SK-N-MC (cell line): ENCODE results near the gene ECE1.
A peak's percentile ranks its signal among the peaks of the same experiment; 100 is the strongest.
"Not testable (repeated sequence)": the region's sequence is repeated elsewhere in the genome, so short reads cannot be mapped to it uniquely, and the experiment has no call there.

Experiments used
- DNase-seq: peaks from one replicate; pipeline ENCODE4 v3.0.0-alpha.2; 2011; ENCODE audit warnings: low read depth, low spot score
- H3K27ac ChIP-seq: fragments of 200-600 bp; sonication (generic); 2 replicates; pipeline ENCODE4 v1.5.1; 2016; ENCODE audit warnings: mixed run types
- H3K36me3 ChIP-seq: fragments of 200-600 bp; sonication (generic); 2 replicates; pipeline ENCODE4 v1.6.1; 2017; ENCODE audit warnings: antibody characterized with exemption, low read length, mixed read lengths; ENCODE audit not compliant: insufficient read depth
- H3K4me3 ChIP-seq: fragments of 200-600 bp; sonication (generic); 2 replicates; pipeline ENCODE4 v1.5.1; 2016
- H3K9ac ChIP-seq: fragments of 200-600 bp; sonication (generic); 2 replicates; pipeline ENCODE4 v1.8.0; 2017; ENCODE audit warnings: mixed run types, mixed read lengths; ENCODE audit not compliant: insufficient read length
- H3K9me3 ChIP-seq: fragments of 200-600 bp; sonication (generic); 2 replicates; pipeline ENCODE4 v1.6.1; 2017; ENCODE audit warnings: low read depth, mild to moderate bottlenecking, antibody characterized with exemption, low read length, moderate library complexity, mixed read lengths
- EZH2 ChIP-seq: fragments of 200-600 bp; sonication (generic); IDR thresholded peaks from one replicate; pipeline ENCODE4 v1.6.1; 2017; ENCODE audit warnings: antibody characterized with exemption
- FOXP2 ChIP-seq: optimal IDR thresholded peaks from 2 replicates; pipeline ENCODE3; 2011; ENCODE audit warnings: mild to moderate bottlenecking, moderate library complexity; ENCODE audit not compliant: insufficient read depth; ENCODE audit errors: extremely low read length, control extremely low read depth
- POLR2AphosphoS5 ChIP-seq: IDR thresholded peaks from 2 replicates; pipeline ENCODE4 v1.6.1; 2012; ENCODE audit warnings: mild to moderate bottlenecking, low read depth, low read length, borderline replicate concordance

Gene ECE1

DNA sequence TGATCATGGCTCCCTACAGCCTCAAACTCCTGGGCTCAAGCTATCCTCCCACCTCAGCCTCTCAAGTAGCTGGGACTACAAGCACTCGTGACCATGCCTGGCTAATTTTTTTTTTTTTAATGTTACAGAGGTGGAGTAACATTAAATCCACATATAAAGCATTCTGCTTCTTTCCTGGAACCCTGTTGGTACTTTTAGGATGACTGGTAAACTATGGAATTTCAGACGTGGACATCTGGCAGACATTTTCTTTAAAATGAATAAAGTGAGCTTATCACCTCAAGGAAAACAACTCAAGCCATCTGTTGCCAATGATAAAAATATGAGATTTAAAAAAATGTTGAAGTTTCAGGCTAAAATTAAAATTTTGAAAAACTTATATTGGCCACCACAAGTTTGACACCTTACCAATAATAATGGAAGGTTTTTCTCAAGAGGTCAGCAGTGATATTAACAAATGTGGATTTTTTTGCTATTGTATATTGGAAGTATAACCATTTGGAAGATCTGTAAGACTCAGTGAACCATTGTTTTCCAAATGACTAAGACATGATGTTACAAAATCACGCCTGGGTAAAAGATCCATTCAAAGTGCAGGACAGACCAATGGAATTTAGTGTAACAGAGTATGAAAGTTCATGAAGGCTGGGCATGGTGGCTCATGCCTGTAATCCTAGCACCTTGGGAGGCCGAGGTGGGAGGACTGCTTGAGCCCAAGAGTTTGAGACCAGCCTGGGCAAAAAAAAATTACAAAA is 60.8 kb downstream of the ECE1 start:
- H3K27ac ChIP-seq: no peak overlapping the region
- H3K36me3 ChIP-seq: peaks cover 3% of the 10 kb centered on the region; the same call in 1 of the 2 replicates
- H3K4me3 ChIP-seq: no peak overlapping the region
- H3K9ac ChIP-seq: no peak overlapping the region
- no peaks in the 10 kb centered on the region for H3K9me3 ChIP-seq
- TF ChIP-seq FOXP2: no peak
- no peak for TF ChIP-seq POLR2AphosphoS5
- TF ChIP-seq EZH2: no peak
- no peak for DNase-seq

DNA sequence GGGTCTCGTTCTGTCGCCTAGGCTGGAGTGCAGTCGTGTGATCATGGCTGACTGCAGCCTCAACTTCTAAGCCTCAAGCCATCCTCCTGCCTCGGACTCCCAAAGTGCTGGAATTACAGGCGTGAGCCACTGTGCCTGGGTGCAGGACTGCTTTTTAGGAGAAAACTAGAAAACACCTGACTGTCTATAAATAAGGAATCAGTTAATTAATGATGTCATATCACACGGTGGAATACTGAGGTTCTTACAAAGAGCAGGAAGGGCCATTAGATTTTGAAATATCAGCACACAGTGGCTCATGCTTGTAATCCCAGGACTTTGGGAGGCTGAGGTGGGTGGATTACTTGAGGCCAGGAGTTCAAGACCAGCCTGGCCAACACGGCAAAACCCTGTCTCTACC is 62.0 kb downstream of the ECE1 start:
- not testable (repeated sequence) for H3K36me3 ChIP-seq, H3K4me3 ChIP-seq, DNase-seq

DNA sequence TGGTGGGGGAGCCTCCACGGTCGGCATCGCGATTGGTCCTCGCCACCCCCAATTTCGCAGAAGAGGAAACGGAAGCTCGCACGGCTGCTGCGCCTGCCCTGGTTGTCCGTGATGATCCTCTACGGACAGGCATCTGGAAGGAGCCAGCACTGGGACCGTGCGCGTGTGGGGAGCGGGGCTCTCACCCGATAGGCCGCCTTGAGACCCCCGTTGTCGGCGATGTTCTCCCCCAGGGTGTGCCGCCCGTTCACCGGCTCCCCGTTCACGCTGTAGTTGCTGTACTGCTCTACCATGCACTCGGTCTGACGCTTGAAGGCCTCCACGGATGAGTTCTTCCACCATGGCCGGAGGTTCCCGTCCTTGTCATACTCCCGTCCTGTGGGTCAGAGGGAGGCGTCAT is 65.2 kb downstream of the ECE1 start:
- Histone ChIP-seq H3K4me3 (no peak overlapping the region), H3K9me3 (no peaks in the 10 kb centered on the region), H3K36me3 (no peaks in the 10 kb centered on the region; the same call in 1 of the 2 replicates), H3K9ac (no peak overlapping the region), H3K27ac (no peak overlapping the region)
- DNase-seq: no peak
- TF ChIP-seq EZH2 (no peak), FOXP2 (no peak), POLR2AphosphoS5 (no peak)

More for the DNA sequence above, 62.0 kb downstream of the ECE1 start:
- not testable (repeated sequence) for H3K9me3 ChIP-seq, H3K9ac ChIP-seq, H3K27ac ChIP-seq

DNA sequence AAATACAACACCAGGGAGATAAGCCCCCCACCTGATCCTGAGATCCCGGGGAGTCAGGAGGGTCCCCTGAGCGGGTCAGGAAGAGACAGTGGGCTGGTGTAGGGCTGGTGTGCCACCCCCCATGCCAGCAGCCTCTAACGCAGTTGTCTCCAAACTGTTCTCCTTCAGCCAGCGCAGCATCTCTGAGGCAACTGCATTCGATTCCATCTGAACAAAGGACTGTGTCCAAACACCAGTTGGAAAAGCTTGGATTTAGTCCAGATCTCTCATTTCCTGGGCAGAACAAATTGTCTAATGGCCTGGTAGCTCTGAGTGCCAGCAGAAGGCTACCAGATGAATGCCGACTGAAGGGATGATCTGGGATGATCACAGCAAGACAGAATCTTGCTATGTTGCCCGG is 69.4 kb downstream of the ECE1 start:
- no peak overlapping the region for H3K9ac ChIP-seq
- no peak overlapping the region for H3K27ac ChIP-seq
- H3K4me3 ChIP-seq: no peak overlapping the region
- no peaks in the 10 kb centered on the region for H3K9me3 ChIP-seq
- H3K36me3 ChIP-seq: no peaks in the 10 kb centered on the region; the same call in 1 of the 2 replicates
- TF ChIP-seq FOXP2 (no peak), EZH2 (no peak), POLR2AphosphoS5 (no peak)
- no peak for DNase-seq

DNA sequence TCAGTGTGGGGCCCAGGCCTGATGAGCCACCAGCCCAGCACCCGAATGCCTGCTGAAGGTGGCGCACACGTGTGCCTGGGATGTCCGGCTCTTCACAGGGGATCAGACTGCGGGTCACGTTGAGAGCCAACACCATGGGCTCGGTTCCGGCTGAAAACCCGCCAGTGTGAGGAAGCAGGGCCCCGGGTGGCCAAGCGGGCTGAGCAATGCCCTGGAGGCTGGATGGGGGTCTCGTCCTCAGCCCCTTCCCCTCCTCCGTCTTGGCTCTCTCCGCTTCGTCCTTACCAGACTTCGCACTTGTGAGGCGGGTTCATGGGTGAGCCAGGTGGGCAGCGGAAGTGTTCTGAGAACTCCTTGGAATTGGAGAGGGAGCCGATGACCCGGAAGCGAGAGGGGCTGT is 70.6 kb downstream of the ECE1 start:
- no peaks in the 10 kb centered on the region for H3K9me3 ChIP-seq
- no peaks in the 10 kb centered on the region; the same call in 1 of the 2 replicates for H3K36me3 ChIP-seq
- H3K27ac ChIP-seq: no peak overlapping the region
- DNase-seq: no peak
- no peak overlapping the region for H3K4me3 ChIP-seq
- no peak for TF ChIP-seq POLR2AphosphoS5
- TF ChIP-seq FOXP2: no peak
- no peak for TF ChIP-seq EZH2
- no peak overlapping the region for H3K9ac ChIP-seq

DNA sequence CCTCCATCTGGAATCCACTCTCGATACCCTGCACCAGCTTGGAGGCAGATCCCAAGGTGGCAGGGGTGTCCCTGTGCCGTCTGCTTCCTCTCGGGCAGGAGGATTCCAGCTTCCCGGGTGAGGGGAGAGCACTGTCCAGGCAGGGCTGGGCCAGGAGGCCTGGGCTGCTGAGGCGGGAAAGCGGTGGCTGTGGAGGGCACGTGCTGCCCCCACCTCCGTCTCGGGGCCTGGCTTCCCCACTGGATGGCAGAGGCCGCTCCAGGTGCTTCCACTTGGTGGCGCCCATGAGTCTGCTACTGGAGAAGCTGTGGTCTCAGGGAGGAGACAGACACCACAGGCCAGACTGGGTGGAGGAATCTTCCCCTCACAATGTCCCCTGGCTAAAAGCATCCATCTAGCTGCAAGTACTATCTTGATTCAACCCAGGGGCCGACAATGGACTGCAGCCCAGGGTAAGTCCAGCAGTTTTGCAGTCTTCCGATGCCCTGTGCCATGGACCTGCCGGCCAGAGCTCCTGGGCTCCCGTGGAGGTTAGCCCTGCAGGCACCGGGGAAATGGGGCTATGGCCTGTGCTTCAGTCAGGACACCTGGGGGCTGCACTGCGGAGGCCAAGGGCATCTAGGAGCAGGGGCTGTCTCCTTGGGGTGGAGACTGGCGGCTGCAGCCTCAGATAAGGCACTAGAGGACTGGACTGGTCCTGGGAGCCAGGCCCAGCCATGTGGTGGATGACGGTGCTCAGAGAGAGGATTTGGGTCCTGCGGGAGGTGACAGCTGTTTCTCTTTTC is 72.3 kb downstream of the ECE1 start:
- Histone ChIP-seq H3K4me3 (no peak overlapping the region), H3K9me3 (no peaks in the 10 kb centered on the region), H3K9ac (no peak overlapping the region), H3K27ac (no peak overlapping the region), H3K36me3 (no peaks in the 10 kb centered on the region; the same call in 1 of the 2 replicates)
- no peak for DNase-seq
- TF ChIP-seq POLR2AphosphoS5 (no peak), EZH2 (no peak), FOXP2 (no peak)

DNA sequence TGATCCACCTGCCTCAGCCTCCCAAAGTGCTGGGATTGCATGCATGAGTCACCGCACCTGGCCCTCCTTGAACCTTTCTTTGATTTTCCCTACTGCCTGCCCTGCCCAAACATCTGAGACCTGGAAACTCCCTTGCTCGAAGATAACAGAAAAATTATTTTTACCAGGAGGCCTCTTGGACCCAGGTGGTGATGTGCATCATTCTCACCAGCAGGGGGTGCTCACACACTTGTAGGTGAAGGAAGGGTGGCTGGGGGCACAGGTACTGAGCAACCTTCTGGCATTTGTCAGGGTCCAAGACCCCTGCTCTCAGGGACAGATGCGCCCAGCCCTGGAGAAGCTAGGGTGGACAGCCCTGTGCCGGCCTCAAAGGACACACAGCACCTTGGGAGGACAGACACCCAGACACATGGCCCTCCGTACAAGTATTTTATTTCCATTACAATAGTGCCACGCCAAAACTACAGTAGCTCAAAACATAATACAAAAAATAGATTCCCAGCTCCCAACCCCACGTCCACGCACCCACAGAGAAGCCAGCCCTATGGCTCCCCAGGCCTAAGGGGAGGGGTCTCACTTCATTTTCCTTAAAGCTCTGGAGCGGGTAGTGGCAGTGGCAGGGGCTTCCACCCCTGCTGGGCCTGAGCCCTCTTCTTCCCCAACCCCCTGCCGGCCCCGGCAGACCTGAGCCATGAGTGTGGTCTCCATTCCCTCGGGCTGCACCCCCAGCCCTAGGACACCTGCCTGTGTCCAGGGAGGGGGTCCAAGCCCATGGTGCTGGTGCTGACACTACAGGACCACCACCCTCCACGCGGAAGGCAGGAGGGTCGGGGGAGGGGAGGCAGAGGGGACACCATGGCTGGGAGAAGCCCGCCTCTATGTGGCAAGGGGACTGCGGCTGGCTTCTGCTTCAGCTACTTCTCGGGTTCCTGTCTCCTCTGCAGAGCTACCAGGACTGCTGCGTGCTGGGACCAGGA is 73.1 kb downstream of the ECE1 start:
- DNase-seq: peak; percentile 5
- Histone ChIP-seq H3K9ac (no peak overlapping the region), H3K27ac (no peak overlapping the region), H3K9me3 (no peaks in the 10 kb centered on the region), H3K36me3 (no peaks in the 10 kb centered on the region; the same call in 1 of the 2 replicates), H3K4me3 (no peak overlapping the region)
- TF ChIP-seq EZH2: no peak
- no peak for TF ChIP-seq POLR2AphosphoS5

DNA sequence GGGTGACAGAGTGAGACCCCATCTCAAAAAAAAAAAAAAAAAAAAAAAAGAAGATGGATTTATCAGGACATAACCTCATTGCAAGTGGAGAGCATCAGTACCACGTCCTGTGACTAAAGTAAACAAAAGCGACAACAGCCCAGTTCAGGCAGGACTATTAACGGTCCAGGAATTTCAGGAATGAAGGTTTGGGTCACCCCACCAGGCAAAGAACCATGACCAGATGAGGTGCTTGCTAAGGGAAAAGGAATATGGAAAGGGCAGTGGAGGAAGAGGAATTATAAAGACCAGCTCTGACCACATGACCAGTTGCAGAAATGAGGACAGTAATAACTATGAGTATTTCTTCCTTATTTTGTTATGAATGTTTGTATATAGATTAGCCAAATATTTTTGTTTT is 78.1 kb downstream of the ECE1 start:
- no peak overlapping the region for H3K4me3 ChIP-seq
- H3K27ac ChIP-seq: no peak overlapping the region
- no peak for DNase-seq
- no peaks in the 10 kb centered on the region for H3K36me3 ChIP-seq
- no peak overlapping the region for H3K9ac ChIP-seq
- H3K9me3 ChIP-seq: no peaks in the 10 kb centered on the region
- TF ChIP-seq EZH2 (no peak), FOXP2 (no peak), POLR2AphosphoS5 (no peak)

DNA sequence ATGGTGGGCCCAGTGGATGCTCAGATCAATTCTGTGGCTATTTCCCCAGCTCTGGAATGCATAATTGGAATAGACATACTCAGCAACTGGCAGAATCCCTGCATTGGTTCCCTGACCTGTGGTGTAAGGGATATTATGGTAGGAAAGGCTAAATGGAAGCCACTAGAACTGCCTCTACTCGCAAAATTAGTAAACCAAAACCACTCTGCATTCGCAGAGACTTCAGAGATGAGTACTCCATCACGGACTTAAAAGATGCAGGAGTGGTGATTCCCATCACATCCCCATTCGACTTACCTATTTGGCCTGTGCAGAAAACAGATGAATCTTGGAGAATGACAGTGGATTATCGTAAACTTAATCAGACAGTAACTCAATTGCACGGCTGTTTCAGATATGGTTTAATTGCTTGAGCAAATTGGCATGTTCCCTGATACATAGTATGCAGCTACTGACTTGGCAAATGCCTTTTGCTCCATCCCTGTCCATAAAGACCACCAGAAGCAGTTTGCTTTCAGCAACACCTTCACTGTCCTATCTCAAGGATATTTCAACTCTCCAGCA is 82.0 kb downstream of the ECE1 start:
- DNase-seq, H3K9me3 ChIP-seq, H3K36me3 ChIP-seq, H3K9ac ChIP-seq, H3K27ac ChIP-seq, H3K4me3 ChIP-seq: not testable (repeated sequence)
